NCI-H146 treated with DMSO at 0.1 percent for 48 hours (cell line): ENCODE measurements around the gene RASL10B.

ENCODE experiments used
- DNase-seq: peaks from one replicate; lab custom pipeline; 2025; ENCODE audit not compliant: unreplicated experiment; lab: John Stamatoyannopoulos, UW

The RASL10B gene

GRCh38 chr17:35716897-35717465 lies 14.5 kb upstream of the RASL10B start:
- no peak for DNase-seq

GRCh38 chr17:35717475-35717874 lies 14.0 kb upstream of the RASL10B start:
- no peak for DNase-seq

- no peak for DNase-seq
Observed at GRCh38 chr17:35723735-35724134, 7.7 kb upstream of the RASL10B start.

GRCh38 chr17:35725058-35725457 lies 6.4 kb upstream of the RASL10B start:
- no peak for DNase-seq

GRCh38 chr17:35725802-35726126 lies 5.7 kb upstream of the RASL10B start:
- no peak for DNase-seq

GRCh38 chr17:35726127-35726952 lies 5.1 kb upstream of the RASL10B start:
- DNase-seq: no peak

GRCh38 chr17:35726953-35727460 lies 4.4 kb upstream of the RASL10B start:
- no peak for DNase-seq

- DNase-seq: no peak
Observed at GRCh38 chr17:35727635-35728034, 3.8 kb upstream of the RASL10B start.

- DNase-seq: no peak
Observed at GRCh38 chr17:35728551-35728950, 2.9 kb upstream of the RASL10B start.

GRCh38 chr17:35729405-35729833 lies 2.0 kb upstream of the RASL10B start:
- no peak for DNase-seq

- no peak for DNase-seq
Observed at GRCh38 chr17:35730400-35731005, 936 bp upstream of the RASL10B start.

- DNase-seq: no peak
Observed at GRCh38 chr17:35731917-35732805, 722 bp downstream of the RASL10B start.

GRCh38 chr17:35732806-35733136 lies 1.3 kb downstream of the RASL10B start:
- DNase-seq: no peak

GRCh38 chr17:35733366-35733765 lies 1.9 kb downstream of the RASL10B start:
- no peak for DNase-seq

GRCh38 chr17:35734396-35734795 lies 3.0 kb downstream of the RASL10B start:
- no peak for DNase-seq

- no peak for DNase-seq
Observed at GRCh38 chr17:35735036-35735805, 3.8 kb downstream of the RASL10B start.

GRCh38 chr17:35736236-35736635 lies 4.8 kb downstream of the RASL10B start:
- no peak for DNase-seq

GRCh38 chr17:35738519-35739133 lies 7.2 kb downstream of the RASL10B start:
- no peak for DNase-seq

GRCh38 chr17:35740216-35740615 lies 8.8 kb downstream of the RASL10B start:
- DNase-seq: no peak
